ENCODE measurements around the gene ZNF428.
A peak's percentile ranks its signal among the peaks of the same experiment; 100 is the strongest.
"Not testable (repeated sequence)": the region's sequence is repeated elsewhere in the genome, so short reads cannot be mapped to it uniquely, and the experiment has no call there.

ZNF428 gene

GRCh38 chr19:43592800-43593350 lies 26.6 kb downstream of the ZNF428 start:
- DNase-seq (ENCODE audit: low spot score), result no peak

DNA sequence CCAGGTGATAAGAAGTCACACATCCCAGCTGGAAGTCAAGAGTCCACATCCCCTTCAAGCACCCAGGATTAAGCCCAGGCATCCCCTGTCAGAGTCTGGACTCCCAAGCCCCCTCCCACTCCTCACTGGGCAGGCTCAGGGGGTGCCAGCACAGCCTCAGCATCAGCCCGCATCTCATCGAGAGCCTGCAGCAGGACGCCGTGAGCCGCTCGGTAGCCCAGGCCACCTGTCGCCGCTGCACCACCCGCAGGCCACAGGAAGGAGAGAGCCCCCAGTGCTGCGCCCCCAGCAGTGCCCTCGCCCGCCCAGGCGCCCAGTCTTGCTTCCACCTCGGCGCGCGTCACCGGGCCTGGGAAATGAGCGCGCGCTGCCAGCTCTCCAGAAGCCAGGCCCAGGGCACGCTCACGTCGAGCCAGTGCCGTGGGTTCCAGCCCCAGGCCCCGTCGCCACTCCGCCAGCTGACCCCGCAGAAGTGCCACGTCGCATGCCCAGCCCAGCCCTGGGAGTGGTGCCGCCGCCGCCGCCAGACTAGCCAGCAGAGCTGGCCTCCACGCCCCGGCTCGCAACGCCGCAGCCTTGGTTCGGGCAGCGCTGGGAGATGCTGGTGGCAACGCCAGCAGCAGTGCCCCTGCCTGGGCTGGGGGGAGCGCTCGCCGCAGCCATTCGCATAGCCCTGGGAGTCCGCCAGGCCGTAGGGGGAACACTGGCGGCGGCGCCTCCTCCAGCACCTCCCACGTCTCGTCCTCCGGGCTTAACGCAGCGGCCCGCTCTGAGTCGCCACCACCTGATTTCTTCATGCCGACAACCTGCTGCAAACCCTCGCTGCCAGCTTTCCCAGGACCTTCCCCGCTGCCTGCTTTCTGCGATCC lies 27.3 kb downstream of the ZNF428 start:
- no peak for DNase-seq (ENCODE audit: low spot score)

- no peak for DNase-seq (ENCODE audit: low spot score)
Observed at GRCh38 chr19:43589678-43590077, 29.8 kb downstream of the ZNF428 start.

- DNase-seq (ENCODE audit: low spot score), result no peak
Observed at GRCh38 chr19:43589277-43589676, 30.2 kb downstream of the ZNF428 start.

DNA sequence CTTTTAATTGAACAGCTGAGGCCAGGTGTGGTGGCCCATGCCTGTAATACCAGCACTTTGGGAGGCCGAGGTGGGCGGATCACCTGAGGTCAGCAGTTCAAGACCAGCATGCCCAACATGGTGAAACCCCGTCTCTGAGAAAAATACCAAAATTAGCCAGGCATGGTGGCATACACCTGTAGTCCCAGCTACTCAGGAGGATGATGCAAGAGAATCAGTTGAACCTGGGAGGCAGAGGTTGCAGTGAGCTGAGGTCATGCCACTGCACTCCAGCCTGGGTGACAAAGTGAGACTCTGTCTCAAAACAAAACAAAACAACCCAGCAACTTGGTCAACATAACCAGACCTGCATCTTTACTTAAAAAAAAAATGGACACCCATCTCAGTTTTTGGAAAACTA lies 32.4 kb downstream of the ZNF428 start:
- DNase-seq (ENCODE audit: low spot score), result not testable (repeated sequence)

DNA sequence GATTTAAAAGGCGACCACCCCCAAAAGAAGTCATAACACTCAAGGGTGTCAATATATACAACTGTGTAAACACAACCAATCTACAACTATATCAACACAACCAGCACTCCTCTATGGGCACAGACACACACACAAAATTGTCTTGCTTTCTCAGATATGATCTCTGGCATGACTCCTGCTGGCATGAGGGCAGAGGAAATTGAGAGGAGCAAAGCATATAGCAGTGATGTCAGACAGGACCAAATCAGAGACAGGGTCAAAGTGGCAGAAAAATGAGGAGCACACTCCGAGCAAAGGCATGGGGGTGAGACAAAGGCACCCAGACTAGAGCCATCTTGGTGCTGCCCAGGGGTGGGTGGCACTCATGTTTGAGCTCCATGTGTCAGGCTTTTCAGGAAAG lies 33.1 kb downstream of the ZNF428 start:
- DNase-seq (ENCODE audit: low spot score), result no peak

- DNase-seq (ENCODE audit: low spot score), result no peak
Observed at GRCh38 chr19:43584484-43584883, 34.9 kb downstream of the ZNF428 start.

DNA sequence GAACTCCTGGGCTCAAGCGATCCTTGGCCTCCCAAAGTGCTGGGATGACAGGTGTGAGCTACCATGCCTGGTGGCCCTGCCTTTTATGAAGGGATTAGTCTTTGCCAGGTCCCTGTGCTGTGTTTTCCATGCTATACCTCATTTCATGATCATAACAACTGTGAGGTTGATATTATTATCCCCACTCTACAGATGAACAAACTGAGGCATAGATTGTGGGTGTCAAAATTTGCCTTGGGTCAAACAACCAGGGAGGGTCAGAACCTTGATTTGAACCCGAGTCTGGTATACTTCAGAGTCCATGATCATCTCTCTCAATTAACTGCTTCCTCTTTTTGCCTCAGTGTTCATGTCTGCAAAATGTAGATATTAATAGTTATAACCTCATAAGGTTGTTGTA lies 36.9 kb downstream of the ZNF428 start:
- no peak for DNase-seq (ENCODE audit: low spot score)

DNA sequence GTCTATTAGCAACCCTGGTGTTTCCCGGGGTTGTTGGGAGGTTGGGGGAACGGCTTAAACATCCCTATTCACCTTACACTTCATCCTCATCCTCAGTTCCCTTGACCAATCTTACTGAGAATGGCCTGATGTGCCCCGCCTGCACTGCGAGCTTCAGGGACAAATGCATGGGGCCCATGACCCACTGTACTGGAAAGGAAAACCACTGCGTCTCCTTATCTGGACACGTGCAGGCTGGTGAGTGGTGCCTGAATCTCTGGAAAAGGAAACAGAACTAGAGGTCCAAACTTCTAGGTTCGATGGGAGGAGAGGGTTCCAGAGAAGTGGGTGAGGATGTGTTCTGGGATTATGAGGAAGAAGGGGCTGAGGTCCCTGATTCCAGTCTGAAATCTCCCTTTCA lies 38.0 kb downstream of the ZNF428 start:
- no peak for DNase-seq (ENCODE audit: low spot score)

GRCh38 chr19:43578787-43579186 lies 40.6 kb downstream of the ZNF428 start:
- no peak for DNase-seq (ENCODE audit: low spot score)

- DNase-seq (ENCODE audit: low spot score), result no peak
Observed at GRCh38 chr19:43575955-43576878, 43.2 kb downstream of the ZNF428 start.

GRCh38 chr19:43575156-43575950 lies 44.1 kb downstream of the ZNF428 start, which contains the start of the genes PINLYP and XRCC1:
Gene PINLYP (plus strand): TSS chr19:43575801. CDS start chr19:43577192, 1,391 bp downstream.
Gene XRCC1 (minus strand): TSS chr19:43575527. CDS start chr19:43575458, 69 bp downstream.
- peak; percentile 90 for DNase-seq (ENCODE audit: low spot score)

GRCh38 chr19:43574424-43575155 lies 44.8 kb downstream of the ZNF428 start:
- DNase-seq (ENCODE audit: low spot score), result no peak

DNA sequence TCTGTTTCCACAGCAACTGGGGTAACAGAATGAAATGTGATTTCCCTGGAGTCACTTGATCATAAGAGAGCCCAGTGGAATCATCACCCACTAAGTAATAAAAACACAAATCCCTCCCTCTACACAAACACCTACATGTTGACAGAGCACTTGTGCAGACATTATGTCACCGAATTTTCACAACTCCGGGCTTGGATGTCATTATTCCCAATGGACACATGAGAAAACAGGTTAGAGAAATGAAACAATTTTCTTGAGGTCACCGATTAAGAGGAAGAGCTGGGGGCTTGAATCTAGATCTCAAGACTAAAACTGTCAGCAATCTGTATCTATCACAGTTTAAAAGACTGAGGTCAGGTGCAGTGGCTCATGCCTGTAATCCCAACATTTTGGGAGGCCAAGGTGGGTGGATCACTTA lies 47.2 kb downstream of the ZNF428 start:
- DNase-seq (ENCODE audit: low spot score), result no peak

DNA sequence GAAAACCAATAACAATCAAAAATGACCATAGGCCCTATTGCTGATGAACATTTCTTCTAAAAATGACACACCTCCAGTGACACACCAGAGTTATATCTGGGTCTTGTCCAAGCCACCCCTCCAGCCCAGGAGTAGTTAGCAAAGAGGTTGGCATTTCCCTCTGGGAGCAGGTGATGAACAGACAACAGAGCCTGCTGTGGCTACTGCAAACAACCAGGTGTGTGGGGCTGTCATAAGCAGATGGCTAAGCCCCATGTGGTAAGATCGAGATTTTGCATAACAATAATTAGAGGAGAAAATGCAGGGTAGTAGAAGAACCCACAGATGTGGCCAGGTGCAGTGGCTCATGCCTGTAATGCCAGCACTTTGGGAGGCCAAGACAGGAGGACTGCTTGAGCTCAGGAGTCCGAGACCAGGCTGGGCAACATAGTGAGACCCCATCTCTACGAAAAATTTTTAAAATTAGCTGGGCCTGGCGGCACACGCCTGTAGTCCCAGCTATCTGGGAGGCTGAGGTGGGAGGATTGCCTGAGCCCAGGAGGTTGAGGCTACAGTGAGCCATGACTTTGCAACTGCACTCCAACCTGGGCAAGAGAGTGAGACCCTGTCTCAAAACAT lies 49.1 kb downstream of the ZNF428 start:
- DNase-seq (ENCODE audit: low spot score), result no peak

- DNase-seq (ENCODE audit: low spot score), result no peak
Observed at GRCh38 chr19:43569657-43570056, 49.8 kb downstream of the ZNF428 start.

GRCh38 chr19:43564800-43565199 lies 54.6 kb downstream of the ZNF428 start:
- no peak for DNase-seq (ENCODE audit: low spot score)

DNA sequence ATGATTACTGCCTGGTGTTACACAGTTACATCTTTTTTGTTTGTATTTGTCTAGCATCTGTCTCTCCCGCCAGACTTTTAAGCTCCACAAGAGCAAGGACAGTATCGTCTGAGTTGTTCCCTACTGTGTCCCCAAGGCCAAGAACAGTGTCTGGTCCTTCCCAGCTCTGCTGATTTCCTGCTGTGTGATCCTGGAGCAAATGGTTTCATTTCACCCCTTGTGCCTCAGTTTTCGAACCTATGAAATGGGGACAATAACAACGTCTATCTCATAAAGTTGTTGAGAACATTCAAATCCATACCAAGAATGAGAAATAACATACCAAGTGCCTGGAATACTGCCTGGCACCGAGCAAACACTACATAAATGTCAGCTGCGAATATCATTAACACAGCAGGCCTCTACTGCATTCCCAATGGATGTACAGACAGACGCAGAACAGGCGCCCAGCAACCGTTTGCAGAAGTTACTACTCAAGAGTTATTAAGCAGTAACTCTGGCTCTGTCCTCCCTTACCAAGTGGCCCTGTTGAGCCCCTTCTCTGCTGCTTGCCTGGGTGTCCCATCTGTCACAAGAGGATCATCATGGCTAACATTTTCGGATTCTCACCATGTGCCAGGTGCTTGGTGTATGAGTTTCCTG lies 55.5 kb downstream of the ZNF428 start:
- DNase-seq (ENCODE audit: low spot score), result no peak

DNA sequence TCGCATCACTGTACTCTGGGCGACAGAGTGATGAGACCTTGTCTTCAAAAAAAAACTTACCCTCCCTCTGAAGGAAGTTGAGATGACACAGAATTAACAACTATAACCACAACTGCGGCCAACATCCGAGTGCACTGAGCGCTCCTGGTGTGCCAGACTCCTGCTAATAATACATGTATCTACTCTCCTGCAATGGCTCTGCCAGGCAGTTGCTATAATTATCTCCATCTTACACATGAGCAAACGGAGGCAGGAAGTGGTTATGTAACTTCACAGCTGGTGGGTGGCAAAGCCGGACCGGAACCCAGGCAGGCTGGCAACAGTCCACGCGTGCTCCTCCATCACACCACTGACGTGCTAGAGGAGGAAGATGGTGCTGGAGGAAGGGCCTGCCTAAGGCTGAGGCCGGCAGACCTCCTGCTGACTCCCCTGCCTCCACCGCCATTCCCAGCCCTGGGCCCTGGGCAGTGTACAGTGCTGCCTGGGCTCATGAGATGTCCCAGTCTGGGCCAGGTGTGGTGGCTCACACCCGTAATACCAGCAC lies 56.7 kb downstream of the ZNF428 start:
- peak; percentile 38 for DNase-seq (ENCODE audit: low spot score)

Data from hematopoietic multipotent progenitor cell treated with erythropoietin and hydrocortisone succinate and interleukin-3 and kit ligand, for 17 days (in vitro differentiated cells).